SK-N-SH (cell line): Measurements from ENCODE around the gene ITCH. TPM values are rescaled to one million over a fixed set of nuclear protein-coding genes. Genes with fewer than 3 reads are reported as not detected.

Experiments
- FOXJ3 ChIP-seq: sonication (generic); formaldehyde crosslinking; IDR thresholded peaks from 2 replicates; pipeline ENCODE4 v1.5.1; 2020; ENCODE audit warnings: mild to moderate bottlenecking, missing genetic modification reagents
- polyA plus RNA-seq, 3 experiments: library from polyadenylated mRNA; depleted of rRNA; stranded (reverse); fragments of >200 nt; gene quantifications; 2 replicates each; pipeline ENCODE4 v1.2.3, GENCODE V29; 2012
- small RNA-seq, 7 experiments: library from RNA; depleted of rRNA; stranded (forward); fragments of <200 nt; gene quantifications; one replicate each; pipeline ENCODE3, GENCODE V24; 2012
- TF ChIP-seq, protein P1 (sequence below): IDR thresholded peaks from 2 replicates; pipeline ENCODE4 v1.6.1; 2012; ENCODE audit warnings: mild to moderate bottlenecking, low read depth, low read length, moderate library complexity
- TF ChIP-seq, protein P2 (sequence below): IDR thresholded peaks from 2 replicates; pipeline ENCODE4 v1.4.0; 2012; ENCODE audit warnings: low read depth, borderline replicate concordance
- TF ChIP-seq, protein P3 (sequence below): IDR thresholded peaks from 2 replicates; pipeline ENCODE4 v1.4.0; 2012; ENCODE audit warnings: low read depth

ITCH gene
- polyA plus RNA-seq, 1 of the 3 experiments (the other 2 are of a cell fraction) = 3.8 TPM

DNA sequence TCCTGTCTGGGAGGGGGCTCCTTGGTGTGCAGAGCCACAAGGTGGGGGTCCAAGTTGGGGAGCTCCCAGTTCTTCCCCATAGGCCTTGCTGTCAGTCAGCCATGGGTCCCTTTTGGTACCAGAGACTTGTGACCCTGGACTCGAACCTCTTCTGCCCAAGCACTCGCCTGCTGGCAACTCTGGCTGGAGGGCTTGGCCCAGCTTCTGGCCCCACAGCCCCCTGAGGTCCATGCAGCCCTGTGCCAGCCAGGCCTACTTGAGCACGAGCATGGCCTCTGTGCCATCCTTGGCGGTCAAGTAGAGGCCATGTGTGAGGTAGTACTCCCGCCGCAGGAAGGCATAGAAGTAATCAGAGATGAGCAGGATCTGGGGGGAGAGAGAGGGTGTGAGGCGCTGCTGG lies 197.5 kb downstream of the ITCH start (continued):
- TF ChIP-seq, protein P1, sequence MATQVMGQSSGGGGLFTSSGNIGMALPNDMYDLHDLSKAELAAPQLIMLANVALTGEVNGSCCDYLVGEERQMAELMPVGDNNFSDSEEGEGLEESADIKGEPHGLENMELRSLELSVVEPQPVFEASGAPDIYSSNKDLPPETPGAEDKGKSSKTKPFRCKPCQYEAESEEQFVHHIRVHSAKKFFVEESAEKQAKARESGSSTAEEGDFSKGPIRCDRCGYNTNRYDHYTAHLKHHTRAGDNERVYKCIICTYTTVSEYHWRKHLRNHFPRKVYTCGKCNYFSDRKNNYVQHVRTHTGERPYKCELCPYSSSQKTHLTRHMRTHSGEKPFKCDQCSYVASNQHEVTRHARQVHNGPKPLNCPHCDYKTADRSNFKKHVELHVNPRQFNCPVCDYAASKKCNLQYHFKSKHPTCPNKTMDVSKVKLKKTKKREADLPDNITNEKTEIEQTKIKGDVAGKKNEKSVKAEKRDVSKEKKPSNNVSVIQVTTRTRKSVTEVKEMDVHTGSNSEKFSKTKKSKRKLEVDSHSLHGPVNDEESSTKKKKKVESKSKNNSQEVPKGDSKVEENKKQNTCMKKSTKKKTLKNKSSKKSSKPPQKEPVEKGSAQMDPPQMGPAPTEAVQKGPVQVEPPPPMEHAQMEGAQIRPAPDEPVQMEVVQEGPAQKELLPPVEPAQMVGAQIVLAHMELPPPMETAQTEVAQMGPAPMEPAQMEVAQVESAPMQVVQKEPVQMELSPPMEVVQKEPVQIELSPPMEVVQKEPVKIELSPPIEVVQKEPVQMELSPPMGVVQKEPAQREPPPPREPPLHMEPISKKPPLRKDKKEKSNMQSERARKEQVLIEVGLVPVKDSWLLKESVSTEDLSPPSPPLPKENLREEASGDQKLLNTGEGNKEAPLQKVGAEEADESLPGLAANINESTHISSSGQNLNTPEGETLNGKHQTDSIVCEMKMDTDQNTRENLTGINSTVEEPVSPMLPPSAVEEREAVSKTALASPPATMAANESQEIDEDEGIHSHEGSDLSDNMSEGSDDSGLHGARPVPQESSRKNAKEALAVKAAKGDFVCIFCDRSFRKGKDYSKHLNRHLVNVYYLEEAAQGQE = no peak
- no peak for TF ChIP-seq FOXJ3 (CRISPR knock-in tag)
- TF ChIP-seq, protein P2, sequence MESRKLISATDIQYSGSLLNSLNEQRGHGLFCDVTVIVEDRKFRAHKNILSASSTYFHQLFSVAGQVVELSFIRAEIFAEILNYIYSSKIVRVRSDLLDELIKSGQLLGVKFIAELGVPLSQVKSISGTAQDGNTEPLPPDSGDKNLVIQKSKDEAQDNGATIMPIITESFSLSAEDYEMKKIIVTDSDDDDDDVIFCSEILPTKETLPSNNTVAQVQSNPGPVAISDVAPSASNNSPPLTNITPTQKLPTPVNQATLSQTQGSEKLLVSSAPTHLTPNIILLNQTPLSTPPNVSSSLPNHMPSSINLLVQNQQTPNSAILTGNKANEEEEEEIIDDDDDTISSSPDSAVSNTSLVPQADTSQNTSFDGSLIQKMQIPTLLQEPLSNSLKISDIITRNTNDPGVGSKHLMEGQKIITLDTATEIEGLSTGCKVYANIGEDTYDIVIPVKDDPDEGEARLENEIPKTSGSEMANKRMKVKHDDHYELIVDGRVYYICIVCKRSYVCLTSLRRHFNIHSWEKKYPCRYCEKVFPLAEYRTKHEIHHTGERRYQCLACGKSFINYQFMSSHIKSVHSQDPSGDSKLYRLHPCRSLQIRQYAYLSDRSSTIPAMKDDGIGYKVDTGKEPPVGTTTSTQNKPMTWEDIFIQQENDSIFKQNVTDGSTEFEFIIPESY = no peak
- TF ChIP-seq, protein P3, sequence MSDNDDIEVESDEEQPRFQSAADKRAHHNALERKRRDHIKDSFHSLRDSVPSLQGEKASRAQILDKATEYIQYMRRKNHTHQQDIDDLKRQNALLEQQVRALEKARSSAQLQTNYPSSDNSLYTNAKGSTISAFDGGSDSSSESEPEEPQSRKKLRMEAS = no peak

Small RNA genes within 50 kb of the gene (small RNA-seq; reads per million reads assigned to genes)
- 0 reads per million in 7 experiments for gene AL356299.1
- 0 reads per million in 7 experiments for gene MIR644A
- 0 reads per million in 7 experiments for gene RF00019

Other genes with a start within 250 kb of the ITCH start
- gene ASIP, start 121.8 kb upstream of the ITCH start, polyA plus RNA-seq (2012; rRNA removed) = 0.15 TPM in 1 of 2 replicates, not detected in the other
- 196 and 215 TPM in 2 replicates for gene AHCY, start 59.9 kb upstream of the ITCH start, polyA plus RNA-seq (2012; rRNA removed)
- 298 and 402 TPM in 2 replicates for gene DYNLRB1, start 153.1 kb downstream of the ITCH start, polyA plus RNA-seq (2012; rRNA removed)
- gene MAP1LC3A, start 195.4 kb downstream of the ITCH start, polyA plus RNA-seq (2012; rRNA removed) = 17.2 and 24.9 TPM in 2 replicates